HepG2 (cell line): ENCODE results near the gene EFNA2. TPM values are rescaled to one million over a fixed set of nuclear protein-coding genes. Genes with fewer than 3 reads are reported as not detected.
A peak's percentile ranks its signal among the peaks of the same experiment; 100 is the strongest.

Experiments
- ATF4 ChIP-seq, 2 experiments: fragments of 450-650 bp in 1 of 2; sonication (generic) in 1 of 2; formaldehyde crosslinking; IDR thresholded peaks; 2 replicates each; pipeline versions ENCODE4 v1.5.0 to v1.8.0; 2020 to 2022; ENCODE audit warnings: mild to moderate bottlenecking in 1 of 2, missing genetic modification reagents in 1 of 2
- CBFB ChIP-seq: sonication (generic); formaldehyde crosslinking; IDR thresholded peaks from 2 replicates; pipeline ENCODE4 v1.4.0; 2020; ENCODE audit warnings: missing genetic modification reagents
- CREB1 ChIP-seq, 2 experiments: fragments of 450-650 bp in 1 of 2; IDR thresholded peaks; 2 replicates each; pipeline ENCODE4 v1.6.1; 2016 to 2017; ENCODE audit warnings: control low read depth in 1 of 2, mild to moderate bottlenecking in 1 of 2, missing compliant biosample characterization in 1 of 2, missing genetic modification characterization in 1 of 2
- EP300 ChIP-seq, 3 experiments: sonication (generic) in 1 of 3; formaldehyde crosslinking in 1 of 3; IDR thresholded peaks; 2 replicates each; pipeline versions ENCODE4 v1.5.1 to v1.6.1; 2011 to 2020; ENCODE audit warnings: low read depth in 2 of 3, low read length in 2 of 3, borderline replicate concordance in 1 of 3, improper control_type of control experiment in 1 of 3, mild to moderate bottlenecking in 1 of 3, missing genetic modification reagents in 1 of 3, moderate library complexity in 1 of 3
- FOXA1 ChIP-seq, 2 experiments: fragments of 450-650 bp in 1 of 2; sonication (generic) in 1 of 2; formaldehyde crosslinking in 1 of 2; IDR thresholded peaks; 2 replicates each; pipeline versions ENCODE4 v1.4.0 to v1.6.1; 2016 to 2020; ENCODE audit warnings: missing genetic modification reagents in 1 of 2
- FOXC1 ChIP-seq: sonication (generic); formaldehyde crosslinking; IDR thresholded peaks from 2 replicates; pipeline ENCODE4 v1.8.0; 2022; ENCODE audit warnings: mild to moderate bottlenecking, missing genetic modification reagents, borderline replicate concordance
- KIAA2018 ChIP-seq: sonication (generic); formaldehyde crosslinking; IDR thresholded peaks from 2 replicates; pipeline ENCODE4 v1.5.0; 2020; ENCODE audit warnings: mild to moderate bottlenecking, missing genetic modification reagents, borderline replicate concordance
- MXD1 ChIP-seq: sonication (generic); formaldehyde crosslinking; IDR thresholded peaks from 2 replicates; pipeline ENCODE4 v1.4.0; 2020; ENCODE audit warnings: mild to moderate bottlenecking, missing genetic modification reagents
- NFKB2 ChIP-seq: sonication (generic); formaldehyde crosslinking; IDR thresholded peaks from 2 replicates; pipeline ENCODE4 v1.4.0; 2020; ENCODE audit warnings: missing genetic modification reagents, borderline replicate concordance
- NFYC ChIP-seq: IDR thresholded peaks from 2 replicates; pipeline ENCODE4 v1.6.1; 2016; ENCODE audit warnings: missing genetic modification reagents, missing compliant biosample characterization
- PAF1 ChIP-seq: IDR thresholded peaks from 2 replicates; pipeline ENCODE4 v1.6.1; 2016; ENCODE audit warnings: missing genetic modification reagents, missing compliant biosample characterization
- PITX1 ChIP-seq: sonication (generic); formaldehyde crosslinking; IDR thresholded peaks from 2 replicates; pipeline ENCODE4 v1.5.1; 2020; ENCODE audit warnings: mild to moderate bottlenecking, missing genetic modification reagents
- ZFP82 ChIP-seq: sonication (generic); formaldehyde crosslinking; IDR thresholded peaks from 2 replicates; pipeline ENCODE4 v1.5.1; 2020; ENCODE audit warnings: mild to moderate bottlenecking, missing genetic modification reagents, borderline replicate concordance
- ZNF256 ChIP-seq: sonication (generic); formaldehyde crosslinking; conservative IDR thresholded peaks from 2 replicates; pipeline ENCODE4 v1.4.0; 2020; ENCODE audit warnings: missing genetic modification reagents
- ZNF333 ChIP-seq: sonication (generic); formaldehyde crosslinking; IDR thresholded peaks from 2 replicates; pipeline ENCODE4 v1.4.0; 2020; ENCODE audit warnings: mild to moderate bottlenecking, missing genetic modification reagents, borderline replicate concordance
- ZNF558 ChIP-seq: sonication (generic); formaldehyde crosslinking; IDR thresholded peaks from 2 replicates; pipeline ENCODE4 v1.9.0; 2022; ENCODE audit warnings: mild to moderate bottlenecking, missing genetic modification reagents, borderline replicate concordance
- ZNF563 ChIP-seq: sonication (generic); formaldehyde crosslinking; IDR thresholded peaks from 2 replicates; pipeline ENCODE4 v1.8.0; 2022; ENCODE audit warnings: mild to moderate bottlenecking, moderate library complexity, missing genetic modification reagents
- ZNF788 ChIP-seq: sonication (generic); formaldehyde crosslinking; IDR thresholded peaks from 2 replicates; pipeline ENCODE4 v1.5.0; 2020; ENCODE audit warnings: mild to moderate bottlenecking, missing genetic modification reagents, borderline replicate concordance
- polyA plus RNA-seq, 8 experiments: library from polyadenylated mRNA; depleted of rRNA in 3 of 8; stranded (reverse) in 7 of 8; unstranded in 1 of 8; fragments of >200 nt; fragmentation: Illumina TruSeq in 4 of 8; extraction: Trizol in 4 of 8; gene quantifications; 2 replicates each; pipeline versions ENCODE4 v1.2.1 to v1.2.3, GENCODE V29; 2011 to 2016; ENCODE audit warnings: low read depth in 4 of 8, missing spikeins in 1 of 8, mixed read lengths in 1 of 8; ENCODE audit not compliant: insufficient read depth in 1 of 8
- total RNA-seq, 5 experiments: library from RNA; depleted of rRNA; stranded (reverse); fragments of >200 nt; fragmentation: Illumina TruSeq; extraction: Trizol; gene quantifications; 2 replicates each; pipeline ENCODE4 v1.2.3, GENCODE V29; 2016; ENCODE audit warnings: low read depth in 1 of 5

Gene EFNA2
- total and polyA plus RNA-seq, 2 of the 13 experiments (the other 11 are each of a cell fraction or from before 2014, with no cell fraction given): 6.0 to 9.9 TPM

- no peak for TF ChIP-seq KIAA2018
- 0 out of 2 replicates have a peak, but pooled peaks have one; percentile 53 for TF ChIP-seq ZFP82 (CRISPR knock-in tag)
- no peak for TF ChIP-seq ZNF333 (CRISPR knock-in tag)
- TF ChIP-seq ATF4 (CRISPR knock-in tag; IDR thresholded peaks at IDR 0.05): no peak
- peak; percentile 99 for TF ChIP-seq CREB1 (IDR thresholded peaks at IDR 0.05)
- TF ChIP-seq CREB1 (CRISPR knock-in tag; IDR thresholded peaks at IDR 0.05): no peak
- TF ChIP-seq ZNF563 (CRISPR knock-in tag): no peak
- TF ChIP-seq ZNF558 (CRISPR knock-in tag): no peak; the same call in 1 of the 2 replicates
- no peak for TF ChIP-seq ZNF256 (CRISPR knock-in tag)
- no peak for TF ChIP-seq FOXA1 (IDR thresholded peaks at IDR 0.05)
- no peak for TF ChIP-seq FOXA1 (CRISPR knock-in tag; IDR thresholded peaks at IDR 0.05)
- TF ChIP-seq PITX1 (CRISPR knock-in tag): no peak
- TF ChIP-seq PAF1: no peak
- TF ChIP-seq FOXC1 (CRISPR knock-in tag): no peak
- TF ChIP-seq NFYC (CRISPR knock-in tag): no peak
- no peak for TF ChIP-seq EP300 (IDR thresholded peaks at IDR 0.05; ENCODE audit: low read depth in 2 of 2, low read length in 2 of 2)
- TF ChIP-seq EP300 (CRISPR knock-in tag; IDR thresholded peaks at IDR 0.05; ENCODE audit: borderline replicate concordance): no peak
- TF ChIP-seq MXD1 (CRISPR knock-in tag): no peak
- TF ChIP-seq ZNF788 (CRISPR knock-in tag): 0 out of 2 replicates have a peak, but pooled peaks have one; percentile 22
- TF ChIP-seq CBFB: no peak
- no peak for TF ChIP-seq NFKB2 (CRISPR knock-in tag)
These were observed 45.6 kb upstream of the EFNA2 start (continued) for GRCh38 chr19:1239796-1240737.
